Measurements from ENCODE around the gene CDH1. TPM values are rescaled to one million over a fixed set of nuclear protein-coding genes. Genes with fewer than 3 reads are reported as not detected.

CDH1 gene
- total and polyA plus RNA-seq, 3 experiments from 2014 or later = 0.18 to 0.94 (median 0.37) TPM

- ChIA-PET POLR2A (interaction anchor here (0.6 kb wide), 1 partner anchor 145 kb away, joined by 3 read pairs; no protein-coding TSS in a partner anchor), CTCF (interaction anchor here (0.8 to 3.4 kb wide), 3 partner anchors 313 to 322 kb away, joined by 3 to 12 read pairs (median 4); no protein-coding TSS in a partner anchor)
- DNase-seq = peak; percentile 83 to 93 (median 87)
- H3K27me3 Mint-ChIP-seq = no peaks in the 10 kb centered on the region
- Histone ChIP-seq H3K9me3 (ENCODE audit: low read length) (no peaks in the 10 kb centered on the region), H3K27me3 (ENCODE audit: insufficient read depth, low read length, poor library complexity, severe bottlenecking) (no peaks in the 10 kb centered on the region), H3K4me3 (ENCODE audit: low read length) (peak within 1 kb of the TSS; percentile 91), H3K4me1 (ENCODE audit: insufficient read depth, low read length) (peaks cover 20% of the 10 kb centered on the region), H3K27ac (ENCODE audit: low read depth, low read length) (peak within 1 kb of the TSS; percentile 82), H3K36me3 (ENCODE audit: insufficient read depth, low read length) (no peaks in the 10 kb centered on the region)
- H3K27ac Mint-ChIP-seq = peak within 1 kb of the TSS; percentile 76 to 98 (median 92)
- H3K36me3 Mint-ChIP-seq = peaks cover 0 to 12% (median 4%) of the 10 kb centered on the region in 3 donors
- H3K4me3 Mint-ChIP-seq = peak within 1 kb of the TSS; percentile 77 to 98 (median 85)
- no peaks in the 10 kb centered on the region for H3K9me3 Mint-ChIP-seq
- peaks cover 26 to 38% (median 37%) of the 10 kb centered on the region in 3 donors for H3K4me1 Mint-ChIP-seq
These were observed 106.6 kb downstream of the CDH1 start, which contains the start of gene TANGO6 for GRCh38 chr16:68843482-68844210. Gene TANGO6, plus strand, starts transcription at chr16:68843531. Its CDS starts 87 bp downstream, at chr16:68843618.

- CTCF ChIA-PET = interaction anchor here (3.4 kb wide), 1 partner anchor 316 kb away, joined by 12 read pairs; no protein-coding TSS in a partner anchor
- H3K27ac ChIP-seq (ENCODE audit: low read depth, low read length) = peak overlapping the region; percentile 82
- peaks cover 20% of the 10 kb centered on the region for H3K4me1 ChIP-seq (ENCODE audit: insufficient read depth, low read length)
- Mint-ChIP-seq H3K27me3 (no peaks in the 10 kb centered on the region), H3K4me1 (peaks cover 27 to 41% (median 40%) of the 10 kb centered on the region in 3 donors), H3K27ac (peak overlapping the region; percentile 54 to 98 (median 90)), H3K36me3 (peaks cover 0 to 12% (median 4%) of the 10 kb centered on the region in 3 donors), H3K4me3 (peak overlapping the region; percentile 77 to 98 (median 85)), H3K9me3 (no peaks in the 10 kb centered on the region)
- H3K9me3 ChIP-seq (ENCODE audit: low read length) = no peaks in the 10 kb centered on the region
- POLR2A ChIA-PET = no interaction called here
- no peak for DNase-seq
- no peaks in the 10 kb centered on the region for H3K27me3 ChIP-seq (ENCODE audit: insufficient read depth, low read length, poor library complexity, severe bottlenecking)
- H3K36me3 ChIP-seq (ENCODE audit: insufficient read depth, low read length) = no peaks in the 10 kb centered on the region
- H3K4me3 ChIP-seq (ENCODE audit: low read length) = peak overlapping the region; percentile 91
These were observed 107.1 kb downstream of the CDH1 start for GRCh38 chr16:68844211-68844564.

- Mint-ChIP-seq H3K4me1 (peaks cover 32 to 59% (median 52%) of the 10 kb centered on the region in 3 donors), H3K9me3 (no peaks in the 10 kb centered on the region), H3K36me3 (peaks cover 0 to 12% (median 8%) of the 10 kb centered on the region in 3 donors), H3K4me3 (no peak overlapping the region), H3K27me3 (no peaks in the 10 kb centered on the region), H3K27ac (no peak overlapping the region)
- H3K36me3 ChIP-seq (ENCODE audit: insufficient read depth, low read length) = no peaks in the 10 kb centered on the region
- no peak overlapping the region for H3K4me3 ChIP-seq (ENCODE audit: low read length)
- POLR2A ChIA-PET = no interaction called here
- H3K4me1 ChIP-seq (ENCODE audit: insufficient read depth, low read length) = peaks cover 17% of the 10 kb centered on the region
- no peak for DNase-seq
- H3K9me3 ChIP-seq (ENCODE audit: low read length) = no peaks in the 10 kb centered on the region
- no peaks in the 10 kb centered on the region for H3K27me3 ChIP-seq (ENCODE audit: insufficient read depth, low read length, poor library complexity, severe bottlenecking)
- CTCF ChIA-PET = no interaction called here
- H3K27ac ChIP-seq (ENCODE audit: low read depth, low read length) = no peak overlapping the region
These were observed 111.7 kb downstream of the CDH1 start for GRCh38 chr16:68848786-68849185.

- POLR2A ChIA-PET = no interaction called here
- H3K36me3 Mint-ChIP-seq = peaks cover 0 to 9% (median 9%) of the 10 kb centered on the region in 3 donors
- no peaks in the 10 kb centered on the region for H3K9me3 Mint-ChIP-seq
- no peak overlapping the region for H3K27ac Mint-ChIP-seq
- DNase-seq = no peak
- H3K4me1 Mint-ChIP-seq = peaks cover 21 to 52% (median 40%) of the 10 kb centered on the region in 3 donors
- CTCF ChIA-PET = no interaction called here
- H3K27me3 Mint-ChIP-seq = no peaks in the 10 kb centered on the region
- no peak overlapping the region for H3K4me3 Mint-ChIP-seq
- Histone ChIP-seq H3K4me1 (ENCODE audit: insufficient read depth, low read length) (peaks cover 8% of the 10 kb centered on the region), H3K27ac (ENCODE audit: low read depth, low read length) (no peak overlapping the region), H3K4me3 (ENCODE audit: low read length) (no peak overlapping the region), H3K9me3 (ENCODE audit: low read length) (no peaks in the 10 kb centered on the region), H3K27me3 (ENCODE audit: insufficient read depth, low read length, poor library complexity, severe bottlenecking) (no peaks in the 10 kb centered on the region), H3K36me3 (ENCODE audit: insufficient read depth, low read length) (no peaks in the 10 kb centered on the region)
These were observed 113.4 kb downstream of the CDH1 start for GRCh38 chr16:68850481-68850880.

GRCh38 chr16:68851601-68852000, 114.5 kb downstream of the CDH1 start:
- Mint-ChIP-seq H3K27me3 (no peaks in the 10 kb centered on the region), H3K36me3 (peaks cover 0 to 9% (median 9%) of the 10 kb centered on the region in 3 donors), H3K27ac (no peak overlapping the region), H3K9me3 (no peaks in the 10 kb centered on the region), H3K4me3 (no peak overlapping the region), H3K4me1 (peaks cover 24 to 52% (median 44%) of the 10 kb centered on the region in 3 donors)
- DNase-seq = no peak
- Histone ChIP-seq H3K36me3 (ENCODE audit: insufficient read depth, low read length) (no peaks in the 10 kb centered on the region), H3K27ac (ENCODE audit: low read depth, low read length) (no peak overlapping the region), H3K9me3 (ENCODE audit: low read length) (no peaks in the 10 kb centered on the region), H3K27me3 (ENCODE audit: insufficient read depth, low read length, poor library complexity, severe bottlenecking) (no peaks in the 10 kb centered on the region), H3K4me3 (ENCODE audit: low read length) (no peak overlapping the region), H3K4me1 (ENCODE audit: insufficient read depth, low read length) (peaks cover 8% of the 10 kb centered on the region)
- ChIA-PET POLR2A (no interaction called here), CTCF (no interaction called here)

GRCh38 chr16:68857479-68857878, 120.4 kb downstream of the CDH1 start:
- H3K9me3 Mint-ChIP-seq = no peaks in the 10 kb centered on the region
- no peak overlapping the region for H3K27ac Mint-ChIP-seq
- ChIA-PET CTCF (no interaction called here), POLR2A (no interaction called here)
- peaks cover 0 to 3% of the 10 kb centered on the region in 2 donors for H3K27me3 Mint-ChIP-seq
- H3K9me3 ChIP-seq (ENCODE audit: low read length) = no peaks in the 10 kb centered on the region
- H3K27ac ChIP-seq (ENCODE audit: low read depth, low read length) = no peak overlapping the region
- peaks cover 8 to 26% (median 20%) of the 10 kb centered on the region in 3 donors for H3K36me3 Mint-ChIP-seq
- no peaks in the 10 kb centered on the region for H3K4me1 ChIP-seq (ENCODE audit: insufficient read depth, low read length)
- peaks cover 1% of the 10 kb centered on the region for H3K36me3 ChIP-seq (ENCODE audit: insufficient read depth, low read length)
- no peak for DNase-seq
- H3K4me1 Mint-ChIP-seq = peaks cover 25 to 54% (median 46%) of the 10 kb centered on the region in 3 donors
- no peaks in the 10 kb centered on the region for H3K27me3 ChIP-seq (ENCODE audit: insufficient read depth, low read length, poor library complexity, severe bottlenecking)
- H3K4me3 Mint-ChIP-seq = no peak overlapping the region
- H3K4me3 ChIP-seq (ENCODE audit: low read length) = no peak overlapping the region

GRCh38 chr16:68859828-68860227, 122.7 kb downstream of the CDH1 start:
- H3K9me3 ChIP-seq (ENCODE audit: low read length) = no peaks in the 10 kb centered on the region

More at GRCh38 chr16:68859828-68860227, 122.7 kb downstream of the CDH1 start:
- no peak overlapping the region for H3K4me3 ChIP-seq (ENCODE audit: low read length)
- no peaks in the 10 kb centered on the region for H3K27me3 ChIP-seq (ENCODE audit: insufficient read depth, low read length, poor library complexity, severe bottlenecking)
- no peak overlapping the region for H3K27ac ChIP-seq (ENCODE audit: low read depth, low read length)
- ChIA-PET POLR2A (interaction anchor here (0.5 kb wide), 1 partner anchor 47 kb away, joined by 3 read pairs; no protein-coding TSS in a partner anchor), CTCF (no interaction called here)
- no peaks in the 10 kb centered on the region for H3K9me3 Mint-ChIP-seq
- H3K27me3 Mint-ChIP-seq = peaks cover 0 to 3% of the 10 kb centered on the region in 2 donors
- peaks cover 4% of the 10 kb centered on the region for H3K36me3 ChIP-seq (ENCODE audit: insufficient read depth, low read length)
- H3K4me1 Mint-ChIP-seq = peaks cover 21 to 36% (median 35%) of the 10 kb centered on the region in 3 donors
- no peaks in the 10 kb centered on the region for H3K4me1 ChIP-seq (ENCODE audit: insufficient read depth, low read length)
- DNase-seq = no peak
- no peak overlapping the region for H3K4me3 Mint-ChIP-seq
- peaks cover 8 to 48% (median 18%) of the 10 kb centered on the region in 3 donors for H3K36me3 Mint-ChIP-seq
- H3K27ac Mint-ChIP-seq = peak overlapping the region in 2 of 8 donors; percentile 46 to 73
